Activated CD4-positive, alpha-beta T cell treated with anti-CD3 and anti-CD28 coated beads for 1 hour (primary cell): ENCODE data around the gene MAP9.
"Not testable (repeated sequence)": the region's sequence is repeated elsewhere in the genome, so short reads cannot be mapped to it uniquely, and the experiment has no call there.

ENCODE experiments used
- DNase-seq: peaks from one replicate; pipeline ENCODE4 v3.0.0-alpha.2; 2020

Gene MAP9

DNA sequence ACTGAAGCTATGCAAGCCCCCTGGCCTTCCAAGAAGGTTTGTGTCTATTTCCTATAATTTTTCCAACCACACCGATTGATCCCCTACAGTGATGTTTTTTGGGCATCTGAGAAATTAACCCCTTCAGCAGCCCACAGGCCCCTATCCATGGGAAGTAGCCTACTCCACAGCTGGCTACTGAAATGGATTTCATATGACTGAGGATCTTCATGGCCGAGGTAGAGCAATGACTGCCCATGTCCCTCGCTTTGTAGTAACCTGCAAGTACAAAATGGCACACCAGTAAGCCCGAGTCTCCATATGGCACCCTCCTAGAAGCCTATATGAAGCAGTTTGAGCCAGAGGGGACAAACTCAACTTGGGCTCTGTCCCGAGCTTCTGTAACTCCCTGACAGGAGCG lies 36.8 kb downstream of the MAP9 start:
- no peak for DNase-seq

DNA sequence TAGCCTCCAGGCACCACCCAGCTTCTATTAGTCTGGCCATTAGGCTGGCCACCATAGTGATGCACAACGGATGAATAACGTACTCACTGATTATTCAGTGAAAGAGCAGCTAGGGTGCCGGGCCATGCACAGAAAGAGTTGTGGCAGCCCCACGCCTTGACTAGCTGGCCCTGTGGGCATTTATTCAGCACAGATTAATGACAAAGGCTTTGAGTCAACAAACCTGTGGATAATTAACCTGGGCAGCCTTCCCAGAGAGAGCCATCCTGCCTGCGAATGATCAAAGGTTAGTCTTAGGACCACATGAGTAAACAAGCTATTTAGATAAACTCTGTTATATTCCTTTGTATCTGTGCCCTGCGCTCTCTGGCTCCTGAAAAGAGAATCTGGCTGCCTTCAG lies 37.2 kb downstream of the MAP9 start:
- DNase-seq = no peak

DNA sequence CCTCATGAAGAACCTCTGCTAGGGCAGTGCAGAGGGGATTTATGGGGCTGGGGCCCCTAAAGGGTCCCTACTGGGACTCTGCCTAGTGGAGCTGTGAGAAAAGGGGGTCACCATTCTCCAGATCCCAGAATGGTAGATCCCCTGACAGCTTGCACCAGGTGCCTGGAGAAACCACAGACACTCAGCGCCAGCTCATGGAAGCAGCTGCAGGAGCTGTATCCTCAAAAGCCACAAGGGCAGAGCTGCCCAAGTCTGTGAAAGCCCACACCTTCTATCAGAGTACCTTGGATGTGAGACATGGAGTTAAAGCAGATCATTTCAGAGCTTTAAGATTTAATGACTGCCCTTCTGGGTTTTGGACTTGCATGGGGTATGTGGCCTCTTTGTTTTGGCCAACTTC lies 38.6 kb downstream of the MAP9 start:
- no peak for DNase-seq

- no peak for DNase-seq
These were observed 40.5 kb downstream of the MAP9 start for GRCh38 chr4:155336242-155336641.

GRCh38 chr4:155331478-155331877 lies 45.3 kb downstream of the MAP9 start:
- no peak for DNase-seq

- no peak for DNase-seq
These were observed 54.0 kb downstream of the MAP9 start for GRCh38 chr4:155322782-155323181.

DNA sequence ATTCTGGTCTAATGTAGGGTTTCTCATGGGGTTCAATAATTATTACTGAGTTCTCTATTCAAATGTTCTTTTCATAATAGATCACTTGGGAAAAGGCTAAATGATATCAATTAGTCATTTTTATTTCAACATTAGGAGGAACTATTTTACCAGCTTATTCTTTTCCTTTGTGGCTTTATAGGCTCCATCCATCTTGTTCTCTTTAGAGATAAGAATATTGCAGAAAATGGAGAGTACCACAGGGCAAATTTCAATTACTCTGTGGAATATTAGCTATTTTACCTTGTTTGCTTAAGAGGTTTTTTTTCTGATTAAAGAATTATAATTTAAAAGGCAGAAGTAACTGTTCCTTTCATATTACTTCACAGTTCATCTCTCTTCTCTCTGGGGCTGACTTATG lies 55.8 kb downstream of the MAP9 start:
- DNase-seq = no peak

DNA sequence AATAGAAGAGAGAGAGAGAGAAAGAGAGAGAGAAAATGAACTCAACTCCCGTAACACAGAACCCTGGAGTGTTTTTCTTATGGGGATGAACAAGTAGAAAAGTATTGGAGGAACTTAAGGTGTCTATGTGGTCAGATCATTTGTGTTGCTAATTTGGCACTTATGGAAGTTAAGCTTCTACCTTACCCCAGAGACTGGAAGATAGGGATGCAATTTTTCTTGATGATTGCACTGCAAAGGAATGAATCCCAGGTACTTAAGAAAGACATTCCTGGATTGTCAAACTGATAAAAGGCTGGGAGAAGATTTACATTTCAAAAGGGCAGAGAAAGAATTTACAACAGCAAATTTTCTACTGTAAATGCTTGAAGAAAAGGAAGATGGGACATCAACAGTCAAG lies 57.2 kb downstream of the MAP9 start:
- no peak for DNase-seq

GRCh38 chr4:155312027-155312426 lies 64.7 kb downstream of the MAP9 start:
- not testable (repeated sequence) for DNase-seq

DNA sequence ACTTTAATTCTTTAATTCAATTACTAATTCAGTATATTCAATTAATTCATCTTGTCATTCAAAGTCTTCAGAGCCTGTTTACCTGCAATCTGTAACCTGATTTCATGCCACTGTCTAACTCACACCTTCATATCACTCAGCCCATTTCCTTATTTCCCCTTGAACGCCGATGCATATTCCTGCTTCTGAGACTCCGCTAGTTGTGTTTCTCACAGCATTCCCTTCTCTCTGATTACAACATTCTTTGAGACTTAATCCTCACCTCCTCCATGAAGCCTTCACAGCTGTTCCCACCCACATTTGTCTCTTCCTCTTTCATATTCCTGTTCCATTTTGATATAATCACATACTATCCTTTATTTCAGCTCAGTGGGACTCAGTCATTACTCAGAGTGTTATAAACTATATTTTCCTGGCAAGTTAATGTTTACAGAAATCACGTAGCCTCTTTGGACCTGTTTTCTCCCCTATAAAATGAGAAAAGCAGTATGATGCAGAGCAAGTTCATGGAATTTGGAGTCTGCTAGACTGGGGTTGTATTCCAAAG lies 69.0 kb downstream of the MAP9 start:
- DNase-seq = no peak

DNA sequence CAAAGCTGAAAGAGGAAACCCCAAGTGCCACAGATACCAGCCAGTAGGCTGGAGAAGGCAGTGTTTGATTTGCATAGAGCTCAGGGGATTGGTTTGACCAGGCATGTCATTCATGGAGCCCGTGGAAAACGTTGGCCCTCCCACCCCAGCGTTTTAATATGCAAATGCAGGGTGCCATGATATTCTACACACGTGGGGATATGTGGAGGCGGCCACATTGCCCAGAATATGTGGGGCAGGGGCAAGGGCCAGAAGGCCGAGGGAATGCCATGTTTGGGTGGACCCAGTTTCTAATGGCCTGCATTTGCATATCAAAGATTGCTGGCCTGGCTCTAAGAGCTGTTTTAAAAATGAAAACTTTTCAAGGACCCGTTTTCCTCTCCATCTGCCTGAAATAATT lies 71.1 kb downstream of the MAP9 start:
- DNase-seq = no peak

- DNase-seq = no peak
These were observed 72.4 kb downstream of the MAP9 start for GRCh38 chr4:155304375-155304774.

- DNase-seq = no peak
These were observed 77.7 kb downstream of the MAP9 start for GRCh38 chr4:155299103-155299502.
